Gastroesophageal sphincter (tissue), 3 donors: Measurements from ENCODE around the gene TRIM51G.
"Not testable (repeated sequence)": the region's sequence is repeated elsewhere in the genome, so short reads cannot be mapped to it uniquely, and the experiment has no call there.

Source experiments
- POLR2A ChIP-seq, 2 donors: fragments of 450-650 bp; IDR thresholded peaks; one replicate each; pipeline ENCODE4 v1.6.1; 2017; ENCODE audit warnings: antibody characterized with exemption in 2 of 2, mild to moderate bottlenecking in 2 of 2, moderate library complexity in 1 of 2
- POLR2AphosphoS5 ChIP-seq: sonication (generic); formaldehyde crosslinking; IDR thresholded peaks from one replicate; pipeline ENCODE4 v1.6.1; 2017; ENCODE audit warnings: antibody characterized with exemption
- TF ChIP-seq, protein P1 (sequence below), 4 experiments: fragments of 200-600 bp in 2 of 4; fragments of 450-650 bp in 2 of 4; sonication (generic) in 1 of 4; IDR thresholded peaks; one replicate each; pipeline ENCODE4 v1.5.1; 2017 to 2019; ENCODE audit warnings: antibody characterized with exemption in 4 of 4, mild to moderate bottlenecking in 2 of 4, moderate library complexity in 2 of 4

DNA sequence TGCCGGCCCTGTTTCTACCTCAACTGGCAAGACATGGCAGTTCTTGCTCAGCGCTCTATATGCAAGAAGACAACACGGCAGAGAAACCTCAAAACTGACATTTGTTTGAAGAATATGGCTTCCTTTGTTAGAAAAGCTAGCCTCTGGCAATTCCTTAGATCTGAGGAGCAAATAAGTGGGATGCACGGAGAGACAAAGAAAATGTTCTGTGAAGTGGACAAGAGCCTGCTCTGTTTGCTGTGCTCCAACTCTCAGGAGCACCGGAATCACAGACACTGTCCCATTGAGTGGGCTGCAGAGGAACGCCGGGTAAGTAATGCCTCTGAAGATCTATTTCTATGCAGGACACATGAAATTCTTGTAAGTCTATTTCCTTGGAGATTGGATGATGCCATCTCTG lies 37.9 kb downstream of the TRIM51G start:
- TF ChIP-seq, protein P1, sequence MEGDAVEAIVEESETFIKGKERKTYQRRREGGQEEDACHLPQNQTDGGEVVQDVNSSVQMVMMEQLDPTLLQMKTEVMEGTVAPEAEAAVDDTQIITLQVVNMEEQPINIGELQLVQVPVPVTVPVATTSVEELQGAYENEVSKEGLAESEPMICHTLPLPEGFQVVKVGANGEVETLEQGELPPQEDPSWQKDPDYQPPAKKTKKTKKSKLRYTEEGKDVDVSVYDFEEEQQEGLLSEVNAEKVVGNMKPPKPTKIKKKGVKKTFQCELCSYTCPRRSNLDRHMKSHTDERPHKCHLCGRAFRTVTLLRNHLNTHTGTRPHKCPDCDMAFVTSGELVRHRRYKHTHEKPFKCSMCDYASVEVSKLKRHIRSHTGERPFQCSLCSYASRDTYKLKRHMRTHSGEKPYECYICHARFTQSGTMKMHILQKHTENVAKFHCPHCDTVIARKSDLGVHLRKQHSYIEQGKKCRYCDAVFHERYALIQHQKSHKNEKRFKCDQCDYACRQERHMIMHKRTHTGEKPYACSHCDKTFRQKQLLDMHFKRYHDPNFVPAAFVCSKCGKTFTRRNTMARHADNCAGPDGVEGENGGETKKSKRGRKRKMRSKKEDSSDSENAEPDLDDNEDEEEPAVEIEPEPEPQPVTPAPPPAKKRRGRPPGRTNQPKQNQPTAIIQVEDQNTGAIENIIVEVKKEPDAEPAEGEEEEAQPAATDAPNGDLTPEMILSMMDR (IDR thresholded peaks at IDR 0.05) = not testable (repeated sequence)
- not testable (repeated sequence) for TF ChIP-seq POLR2A (IDR thresholded peaks at IDR 0.05); POLR2AphosphoS5
